Activated CD4-positive, alpha-beta T cell treated with anti-CD3 and anti-CD28 coated beads for 24 hours (primary cell): ENCODE measurements around the gene PHF2.

Source experiments
- DNase-seq, 2 donors: peaks; one replicate each; pipeline ENCODE4 v3.0.0-alpha.2; 2020; ENCODE audit warnings: low read depth in 2 of 2

Gene PHF2

DNA sequence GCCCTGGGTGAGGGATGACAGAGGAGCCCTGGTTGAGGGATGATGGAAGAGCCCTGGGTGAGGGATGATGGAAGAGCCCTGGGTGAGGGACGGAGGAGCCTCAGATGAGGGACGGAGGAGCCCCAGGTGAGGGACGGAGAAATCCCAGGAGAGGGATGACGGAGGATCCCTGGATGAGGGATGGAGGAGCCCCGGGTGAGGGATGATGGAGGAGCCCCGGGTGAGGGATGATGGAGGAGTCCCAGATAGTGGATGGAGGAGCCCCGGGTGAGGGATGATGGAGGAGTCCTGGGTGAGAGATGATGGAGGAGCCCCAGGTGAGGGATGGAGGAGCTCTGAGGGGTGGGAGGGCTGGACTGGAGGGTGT is 10.9 kb downstream of the PHF2 start:
- no peak for DNase-seq

GRCh38 chr9:93587651-93588347 is 11.4 kb downstream of the PHF2 start:
- DNase-seq, result no peak

- no peak for DNase-seq
Measured at GRCh38 chr9:93588641-93589609, 12.5 kb downstream of the PHF2 start.

GRCh38 chr9:93589688-93590087 is 13.3 kb downstream of the PHF2 start:
- DNase-seq, result no peak

DNA sequence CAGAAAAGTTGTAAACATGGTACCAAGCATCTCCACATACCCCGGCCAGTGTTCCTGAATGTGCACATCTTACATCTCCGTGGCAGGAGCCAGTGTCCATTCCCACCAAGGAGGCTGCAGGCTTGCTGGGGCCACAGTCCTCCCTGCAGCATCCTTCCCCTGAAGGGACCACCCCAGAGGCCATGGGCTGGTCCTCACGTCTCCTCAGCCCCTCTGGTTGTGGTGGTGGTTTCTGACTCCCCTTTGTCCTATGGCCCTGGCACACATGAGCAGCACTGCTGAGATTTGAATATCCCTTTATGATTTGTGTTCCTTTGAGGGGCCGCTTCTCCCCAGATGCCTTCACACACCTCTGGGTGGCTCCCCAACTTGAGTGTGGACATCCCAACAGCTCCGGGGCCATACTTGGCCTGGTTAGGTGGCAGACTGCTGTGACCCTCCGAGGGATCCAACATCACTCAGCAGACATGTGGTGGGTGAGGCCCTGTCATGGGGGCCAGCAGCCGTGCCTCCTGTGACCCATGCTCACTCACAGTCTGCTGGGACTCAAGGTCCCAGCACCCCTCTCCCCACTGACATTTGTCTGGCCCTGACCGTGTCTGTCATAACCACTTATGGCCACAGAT is 14.3 kb downstream of the PHF2 start:
- no peak for DNase-seq

DNA sequence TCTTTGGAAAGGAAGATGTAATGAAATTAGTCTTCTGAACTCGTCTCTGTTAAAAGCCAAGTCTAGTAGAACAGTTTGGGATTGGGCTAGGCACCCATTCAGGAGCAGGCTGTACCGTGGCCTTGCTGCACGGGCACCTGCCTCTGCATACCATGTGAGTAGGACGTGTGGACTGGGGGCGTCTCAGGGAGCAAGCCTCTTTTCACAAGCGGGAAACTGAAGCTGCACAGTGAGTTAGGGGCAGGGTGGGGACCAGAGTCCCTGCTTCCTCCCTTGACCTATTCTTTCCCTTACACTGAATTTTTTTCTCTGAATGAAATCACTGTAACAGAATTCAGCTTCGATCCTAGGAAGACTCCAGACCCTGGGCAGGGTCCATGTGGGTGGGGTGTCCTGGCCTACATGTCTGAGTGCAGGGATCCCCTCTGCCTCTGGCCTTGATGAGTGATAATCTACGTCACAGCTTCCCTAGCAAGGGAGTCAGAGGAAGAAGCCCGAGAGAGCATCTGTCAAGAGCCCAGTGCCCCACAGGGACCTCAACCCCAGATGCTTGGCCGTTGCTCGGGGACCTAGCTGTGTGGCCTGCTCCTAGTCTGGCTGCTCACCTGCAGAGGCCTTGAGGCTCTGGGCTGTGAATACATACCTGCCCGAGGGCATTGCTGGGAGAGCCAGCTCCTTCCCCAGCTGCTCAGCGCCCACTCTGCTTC is 15.1 kb downstream of the PHF2 start:
- DNase-seq, result no peak

- DNase-seq, result no peak
Measured at GRCh38 chr9:93592008-93592642, 15.7 kb downstream of the PHF2 start.

GRCh38 chr9:93592643-93593021 is 16.2 kb downstream of the PHF2 start:
- no peak for DNase-seq

DNA sequence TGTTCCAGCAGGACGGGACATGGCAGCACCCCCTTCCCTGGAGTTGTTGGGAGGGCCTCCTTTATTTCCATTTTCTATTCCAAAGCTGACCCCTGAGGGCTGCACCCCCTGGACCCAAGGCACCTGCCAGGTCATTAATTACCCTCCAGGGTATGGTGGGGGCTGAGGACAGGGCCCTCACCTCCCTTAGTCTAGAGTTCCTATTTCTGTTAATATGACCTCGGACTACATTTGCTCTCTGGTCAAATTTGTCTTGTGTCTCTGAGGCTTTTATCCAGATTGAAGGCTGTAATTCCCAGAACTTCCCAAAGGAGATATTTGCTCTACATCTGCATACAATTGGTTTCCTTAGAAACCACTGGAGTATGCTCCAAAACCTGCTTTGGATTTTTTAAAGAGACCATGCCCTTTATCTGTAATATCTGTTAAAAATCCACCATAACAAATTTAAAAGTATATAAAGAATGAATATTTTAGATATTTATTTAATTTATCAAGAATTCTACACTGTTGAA is 16.8 kb downstream of the PHF2 start:
- DNase-seq, result no peak

- DNase-seq, result no peak
Measured at GRCh38 chr9:93594041-93594756, 17.8 kb downstream of the PHF2 start.

- no peak for DNase-seq
Measured at GRCh38 chr9:93595461-93595860, 19.1 kb downstream of the PHF2 start.

DNA sequence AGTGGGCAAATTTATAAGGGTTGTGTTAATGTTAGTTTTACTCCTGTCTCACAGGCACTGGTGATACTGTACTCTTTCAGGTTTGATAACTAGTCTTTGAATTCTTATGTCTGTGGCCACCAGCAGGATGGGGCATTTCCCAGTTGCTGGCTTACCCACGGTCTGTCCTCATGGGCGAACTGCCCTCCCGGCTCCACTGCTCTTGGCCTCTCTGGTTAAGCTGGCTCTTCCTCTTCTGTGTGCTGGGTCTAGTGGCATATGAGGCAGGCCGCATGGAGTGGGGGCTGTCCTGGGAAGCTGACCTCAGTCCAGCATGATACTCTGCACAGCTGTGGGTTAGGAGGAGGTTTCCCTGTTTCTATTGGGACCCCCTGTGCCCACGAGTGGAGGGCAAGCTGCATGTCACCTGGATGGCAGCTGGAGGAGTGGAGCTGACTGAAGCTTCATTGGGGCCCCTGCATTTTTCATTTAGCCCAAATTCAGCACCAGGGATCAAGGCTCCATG is 19.5 kb downstream of the PHF2 start:
- DNase-seq, result no peak

- no peak for DNase-seq
Measured at GRCh38 chr9:93596399-93596798, 20.0 kb downstream of the PHF2 start.

DNA sequence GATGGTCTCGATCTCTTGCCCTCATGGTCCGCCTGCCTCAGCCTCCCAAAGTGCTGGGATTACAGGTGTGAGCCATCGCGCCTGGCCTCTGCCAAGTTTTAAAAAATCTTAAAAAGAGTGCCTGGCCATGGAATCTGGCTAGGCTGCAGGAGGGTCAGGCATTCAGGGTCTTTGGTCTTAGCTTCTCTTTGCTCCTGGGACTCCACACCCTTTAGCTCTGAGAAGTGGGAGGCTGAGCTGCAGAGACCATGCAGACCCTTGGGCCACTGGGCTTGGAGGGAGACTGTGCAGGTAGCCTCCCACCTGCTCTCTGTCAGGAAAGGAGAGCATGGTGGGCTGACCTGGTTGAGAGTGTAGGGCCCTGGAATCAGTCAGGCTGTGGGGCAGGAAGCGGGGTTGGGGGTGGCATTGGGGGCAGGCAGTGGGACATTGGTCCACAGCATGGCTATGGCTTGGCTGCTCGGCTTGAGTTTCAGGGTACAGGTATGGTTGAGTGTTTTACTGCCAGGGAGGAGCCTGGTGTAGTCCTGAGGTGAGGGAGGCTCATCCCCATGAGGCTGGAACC is 20.8 kb downstream of the PHF2 start:
- DNase-seq, result no peak

DNA sequence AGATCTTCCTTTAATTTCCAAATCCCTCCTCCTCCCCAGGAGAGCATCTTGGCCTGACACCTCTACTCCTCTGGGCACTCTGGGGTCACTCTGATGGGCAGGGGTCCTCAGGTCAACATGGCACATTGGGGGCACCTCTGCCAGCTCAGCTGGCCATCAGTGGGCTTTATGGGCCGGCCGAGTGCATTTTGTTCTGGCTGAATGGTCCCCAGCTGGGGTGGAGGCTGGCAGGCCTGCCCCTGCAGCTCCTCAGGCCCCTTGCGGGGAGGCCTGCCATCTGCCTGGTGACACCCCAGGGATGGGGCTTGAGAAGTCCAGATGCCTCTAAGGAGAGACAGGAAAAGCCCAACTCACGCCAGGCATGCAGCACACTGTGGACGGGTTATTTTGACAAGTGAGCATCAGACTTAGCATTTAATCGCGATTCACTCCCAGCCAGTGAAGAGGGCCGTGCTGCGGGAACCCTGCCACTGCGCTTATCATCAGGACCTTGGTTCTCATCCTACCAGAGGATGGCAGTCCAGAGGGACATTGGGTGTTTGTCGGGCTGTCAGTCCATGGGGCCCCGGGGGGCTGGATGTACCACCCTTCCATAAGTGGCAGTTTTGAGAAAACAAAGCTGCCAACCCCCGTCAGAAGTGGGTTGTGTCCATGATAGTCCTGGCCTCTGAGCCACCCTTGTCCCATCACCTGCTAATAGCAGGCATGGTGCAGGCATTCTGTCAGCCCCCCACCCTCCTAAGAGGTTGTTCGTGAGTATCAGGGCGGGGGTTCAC is 21.7 kb downstream of the PHF2 start:
- DNase-seq, result no peak

DNA sequence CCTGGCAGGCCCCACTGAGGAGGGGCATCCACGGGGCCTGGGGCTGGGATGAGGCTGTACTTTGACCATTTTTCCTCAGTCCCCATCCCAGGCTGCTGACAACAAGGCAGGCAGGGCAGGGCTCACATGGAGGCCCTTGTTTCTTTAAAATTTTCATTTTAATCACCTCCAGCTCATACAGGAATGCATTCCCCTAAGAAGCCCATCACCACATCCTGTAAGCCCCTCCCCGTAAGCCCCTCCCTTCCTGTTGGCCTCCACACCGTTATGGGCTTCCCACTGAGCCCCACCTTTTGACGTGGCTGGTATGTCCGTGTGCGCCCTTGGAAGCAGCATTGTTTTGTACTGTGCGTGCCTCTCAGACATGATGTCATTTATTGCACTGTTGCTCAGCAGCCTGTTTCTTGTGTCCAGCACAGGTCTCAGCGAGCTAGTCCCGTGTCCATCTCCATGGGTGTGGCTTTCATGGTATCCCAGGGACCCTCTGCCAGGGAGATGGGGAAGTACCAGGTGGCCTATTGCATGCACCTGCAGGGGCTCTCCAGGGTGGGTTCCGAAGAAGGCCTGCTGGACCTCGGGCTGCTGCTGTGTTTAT is 22.4 kb downstream of the PHF2 start:
- no peak for DNase-seq

GRCh38 chr9:93599571-93600403 is 23.4 kb downstream of the PHF2 start:
- no peak for DNase-seq

DNA sequence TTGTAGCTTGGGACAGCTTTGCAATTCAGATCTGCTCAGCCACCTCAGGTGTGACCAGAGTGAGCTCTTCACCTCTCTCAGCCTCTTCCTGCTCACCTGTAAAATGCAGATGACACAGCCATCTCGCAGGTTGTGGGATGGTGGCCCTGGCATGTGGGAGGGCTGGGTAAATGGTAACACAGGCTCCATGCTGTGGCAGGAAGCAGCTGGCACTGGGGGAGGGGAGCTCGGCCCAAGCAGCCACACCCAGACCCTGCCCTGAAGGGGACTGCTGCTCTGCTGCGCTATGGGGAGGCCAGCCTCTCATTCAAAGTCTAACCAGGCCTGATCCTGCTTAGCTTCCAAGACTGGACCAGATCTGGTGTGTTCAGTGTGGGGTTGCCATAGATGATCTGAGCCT is 24.1 kb downstream of the PHF2 start:
- DNase-seq, result no peak
